ENCODE results near the gene ZSCAN16.

ZSCAN16 gene

DNA sequence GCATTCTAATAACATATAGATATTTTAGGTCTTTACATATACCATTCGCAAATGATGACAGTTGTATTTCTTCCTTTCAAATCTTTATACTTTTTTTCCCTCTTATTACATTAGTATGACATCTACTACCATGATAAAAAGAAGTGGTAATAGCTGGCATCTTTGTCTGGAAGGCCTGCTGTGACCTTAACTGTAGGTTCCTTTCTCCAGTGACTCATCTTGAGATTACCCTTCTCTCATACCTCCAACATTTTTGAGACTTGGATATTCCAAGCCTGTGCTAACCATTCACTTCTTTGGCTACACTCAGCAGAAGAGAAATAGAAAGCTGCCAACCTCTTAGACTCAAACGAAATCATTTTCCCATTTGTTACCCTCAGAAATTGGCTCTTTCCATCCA is 47.6 kb downstream of the ZSCAN16 start:
- no peak for DNase-seq (ENCODE audit: extremely low read depth, low read depth)
- TF ChIP-seq CTCF (IDR thresholded peaks at IDR 0.05; ENCODE audit: low read depth, low read length): no peak

- no peak for TF ChIP-seq CTCF (IDR thresholded peaks at IDR 0.05; ENCODE audit: low read depth, low read length)
- DNase-seq (ENCODE audit: extremely low read depth, low read depth): no peak
These were observed 52.0 kb downstream of the ZSCAN16 start for GRCh38 chr6:28176373-28176772.
